T follicular helper cell (primary cell): ENCODE results near the gene CGNL1.

Experiments used
- DNase-seq: peaks from one replicate; pipeline ENCODE4 v3.0.0-alpha.2; 2020; ENCODE audit warnings: low read depth

Gene CGNL1

GRCh38 chr15:57424628-57425405, 48.5 kb downstream of the CGNL1 start:
- DNase-seq, result no peak

DNA sequence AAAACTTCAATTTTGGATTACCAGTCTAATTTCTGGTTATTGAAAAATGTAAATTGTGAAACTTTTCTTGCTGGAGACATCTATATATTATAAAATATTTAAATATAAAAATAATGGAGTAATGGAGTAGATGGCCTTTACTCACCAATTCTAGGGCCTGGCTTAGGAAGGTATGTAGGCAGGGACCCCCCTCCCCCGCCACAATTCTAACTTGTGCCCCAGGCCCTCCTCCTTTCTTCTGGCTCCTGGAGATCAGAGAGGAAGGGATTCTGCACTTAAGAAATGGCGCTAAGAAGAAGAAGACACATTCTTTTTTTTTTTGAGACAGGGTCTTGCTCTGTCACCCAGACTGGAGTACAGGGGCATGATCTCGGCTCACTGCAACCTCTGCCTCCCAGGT, 49.5 kb downstream of the CGNL1 start:
- DNase-seq, result no peak

- DNase-seq, result no peak
Observed at GRCh38 chr15:57427367-57427821, 51.1 kb downstream of the CGNL1 start.

- DNase-seq, result no peak
Observed at GRCh38 chr15:57432141-57432741, 55.9 kb downstream of the CGNL1 start.

DNA sequence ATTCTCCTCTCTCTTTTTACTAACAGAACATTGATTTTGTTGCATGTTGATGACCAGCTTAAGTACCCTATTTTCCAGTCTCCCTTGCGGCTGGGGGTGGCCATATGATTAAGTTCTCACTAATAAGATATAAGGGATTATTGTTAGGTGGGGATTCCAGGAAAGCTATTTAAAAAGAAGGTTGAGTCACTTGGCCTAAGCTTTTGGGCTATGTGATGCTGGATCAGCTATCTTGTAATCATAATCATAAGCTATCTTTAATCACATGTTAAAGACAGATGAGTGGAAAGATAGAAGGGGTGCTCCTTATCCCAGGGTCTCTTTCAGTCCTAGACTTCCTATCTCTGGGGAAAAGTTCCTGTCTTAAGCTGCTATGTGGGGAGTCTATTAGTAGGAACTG, 59.9 kb downstream of the CGNL1 start:
- no peak for DNase-seq

DNA sequence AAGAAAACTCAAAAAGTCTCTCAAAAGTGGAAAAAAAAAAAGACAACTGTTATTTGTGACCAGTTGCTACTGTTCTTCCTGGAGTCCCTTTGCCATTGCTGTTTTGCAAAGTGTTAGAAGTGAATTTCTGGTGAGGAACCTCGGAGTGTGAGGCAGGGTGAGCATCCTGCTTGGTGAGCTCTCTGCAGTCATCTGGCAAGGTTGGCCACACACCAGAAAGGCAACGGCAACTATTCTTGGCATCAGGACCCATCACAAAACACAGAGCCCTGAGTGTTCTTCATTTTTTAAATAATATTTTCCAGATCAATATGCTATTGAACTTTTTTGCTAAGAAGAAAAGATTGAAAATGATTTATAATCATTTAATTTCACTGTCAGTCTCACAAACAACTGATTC, 60.7 kb downstream of the CGNL1 start:
- DNase-seq, result no peak

GRCh38 chr15:57437564-57437963, 61.3 kb downstream of the CGNL1 start:
- DNase-seq, result no peak

DNA sequence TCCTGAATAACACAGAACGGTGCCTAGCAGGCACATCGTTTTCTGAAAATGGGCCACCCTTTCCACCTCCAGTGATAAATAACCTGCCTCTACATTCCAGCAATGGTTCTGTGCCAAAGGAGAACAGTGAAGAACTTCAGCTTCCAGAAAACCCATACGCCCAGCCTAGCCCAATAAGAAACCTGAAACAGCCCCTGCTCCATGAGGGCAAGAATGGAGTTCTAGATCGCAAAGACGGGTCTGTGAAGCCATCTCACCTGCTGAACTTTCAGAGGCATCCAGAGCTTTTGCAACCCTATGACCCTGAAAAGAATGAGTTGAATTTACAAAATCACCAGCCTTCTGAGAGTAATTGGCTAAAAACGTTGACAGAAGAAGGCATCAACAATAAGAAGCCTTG, 61.9 kb downstream of the CGNL1 start:
- no peak for DNase-seq

DNA sequence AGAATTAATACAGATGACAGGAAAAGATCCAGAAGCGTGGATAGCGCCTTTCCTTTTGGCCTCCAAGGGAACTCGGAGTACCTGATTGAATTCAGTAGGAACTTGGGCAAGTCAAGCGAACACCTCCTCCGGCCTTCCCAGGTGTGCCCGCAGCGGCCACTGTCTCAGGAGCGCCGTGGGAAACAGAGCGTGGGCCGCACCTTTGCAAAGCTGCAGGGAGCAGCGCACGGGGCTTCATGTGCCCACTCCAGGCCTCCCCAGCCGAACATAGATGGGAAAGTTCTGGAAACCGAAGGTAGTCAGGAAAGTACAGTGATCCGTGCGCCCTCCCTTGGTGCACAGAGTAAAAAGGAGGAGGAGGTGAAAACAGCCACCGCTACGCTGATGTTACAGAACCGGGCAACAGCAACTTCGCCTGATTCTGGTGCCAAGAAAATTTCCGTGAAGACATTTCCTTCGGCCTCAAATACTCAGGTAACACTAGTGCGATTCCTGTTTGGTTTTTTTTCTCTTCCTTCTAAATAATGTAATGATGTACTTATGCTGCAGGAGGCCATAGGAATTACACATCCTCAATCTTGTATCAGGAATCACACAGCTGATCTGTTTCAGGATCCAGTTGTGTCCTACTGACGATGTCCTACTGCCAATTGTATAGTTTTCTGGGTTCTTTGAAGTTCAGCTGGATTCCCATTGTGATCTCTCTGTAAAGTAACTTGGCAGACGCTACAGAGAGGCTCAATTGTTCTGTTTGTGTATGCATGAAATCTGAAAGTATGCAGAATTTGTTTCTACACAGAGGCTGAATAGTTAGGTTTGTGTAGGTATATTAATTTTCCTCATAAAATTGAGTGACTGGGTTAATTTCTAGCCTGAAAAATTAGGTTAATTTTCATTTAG, 63.1 kb downstream of the CGNL1 start:
- no peak for DNase-seq

- no peak for DNase-seq
Observed at GRCh38 chr15:57440167-57440566, 63.9 kb downstream of the CGNL1 start.

- DNase-seq, result no peak
Observed at GRCh38 chr15:57440799-57441198, 64.5 kb downstream of the CGNL1 start.

DNA sequence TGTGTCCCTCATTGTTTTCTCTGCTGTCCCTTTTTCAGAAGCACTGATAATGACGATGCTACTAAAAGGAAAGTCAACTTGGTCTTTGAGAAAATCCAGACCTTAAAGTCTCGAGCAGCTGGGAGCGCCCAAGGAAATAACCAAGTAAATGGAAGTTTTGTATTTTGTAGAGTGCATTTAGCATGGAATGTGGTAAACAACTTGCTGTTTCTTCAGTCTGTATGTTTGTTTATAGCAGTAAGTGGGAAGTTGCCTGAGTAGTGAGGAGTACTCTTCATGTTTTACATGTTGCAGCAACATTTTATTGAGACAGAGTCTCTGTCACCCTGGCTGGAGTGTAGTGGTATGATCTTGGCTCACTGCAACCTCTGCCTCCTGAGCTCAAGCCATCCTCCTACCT, 66.0 kb downstream of the CGNL1 start:
- no peak for DNase-seq

- DNase-seq, result no peak
Observed at GRCh38 chr15:57443486-57443885, 67.2 kb downstream of the CGNL1 start.

- no peak for DNase-seq
Observed at GRCh38 chr15:57444877-57445513, 68.7 kb downstream of the CGNL1 start.

- no peak for DNase-seq
Observed at GRCh38 chr15:57445872-57446271, 69.6 kb downstream of the CGNL1 start.

- no peak for DNase-seq
Observed at GRCh38 chr15:57446393-57446792, 70.1 kb downstream of the CGNL1 start.

DNA sequence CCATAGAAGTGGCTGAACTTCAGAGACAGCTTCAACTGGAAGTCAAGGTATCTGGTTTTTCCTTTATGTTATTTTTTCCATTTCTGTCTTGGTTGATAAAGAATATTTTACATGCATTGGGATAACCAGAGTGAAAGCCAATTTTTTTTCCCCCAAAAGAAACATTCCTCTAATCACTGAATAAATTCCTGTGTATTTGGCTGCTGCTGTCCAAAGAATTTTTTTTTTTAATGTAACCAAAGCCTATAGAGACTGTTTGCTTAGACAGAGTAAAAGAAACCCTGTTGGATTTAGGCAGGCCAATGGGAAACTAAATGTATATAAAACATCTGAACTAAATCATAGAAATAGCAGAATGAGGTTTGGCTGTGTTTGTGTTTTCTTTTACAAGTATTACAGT, 75.2 kb downstream of the CGNL1 start:
- DNase-seq, result no peak

- no peak for DNase-seq
Observed at GRCh38 chr15:57452090-57452754, 75.9 kb downstream of the CGNL1 start.

DNA sequence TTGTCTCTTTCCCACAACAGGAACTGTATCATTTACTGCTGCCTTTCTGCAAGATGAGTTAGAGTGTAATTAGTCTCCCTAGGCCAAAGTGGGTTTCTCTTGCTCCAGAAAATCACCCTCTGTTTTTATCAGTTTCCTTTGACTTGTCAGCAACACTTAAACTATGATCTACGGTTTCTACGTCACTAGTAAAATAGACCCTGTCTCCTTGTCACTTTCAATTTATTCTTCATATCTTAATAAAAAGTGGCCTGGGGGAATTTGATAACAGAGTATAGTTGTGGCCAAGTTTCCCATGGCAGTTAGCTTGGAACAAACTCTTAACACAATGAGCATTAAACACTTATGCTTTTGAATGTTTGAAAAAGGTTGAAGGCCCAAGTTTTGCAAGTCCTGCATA, 79.6 kb downstream of the CGNL1 start:
- DNase-seq, result no peak

DNA sequence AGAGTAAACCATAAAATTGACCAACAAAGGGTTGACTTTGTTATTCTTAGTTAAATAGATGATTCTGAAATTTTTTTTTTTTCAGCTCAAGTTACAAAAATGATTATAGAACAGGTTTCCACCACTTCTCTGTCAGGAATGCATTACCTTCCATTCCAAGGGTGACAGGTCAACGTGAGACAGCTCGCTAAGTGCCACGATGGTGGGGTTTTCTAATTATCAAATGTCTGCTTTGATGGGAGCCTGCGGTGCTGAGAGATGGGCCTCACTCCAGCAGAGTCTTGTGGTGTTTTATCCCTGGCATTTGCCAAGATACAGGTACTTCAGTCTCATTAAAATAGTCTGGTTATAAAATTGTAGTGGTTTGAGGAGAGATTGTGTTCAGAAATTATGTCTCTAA, 80.3 kb downstream of the CGNL1 start:
- DNase-seq, result no peak

DNA sequence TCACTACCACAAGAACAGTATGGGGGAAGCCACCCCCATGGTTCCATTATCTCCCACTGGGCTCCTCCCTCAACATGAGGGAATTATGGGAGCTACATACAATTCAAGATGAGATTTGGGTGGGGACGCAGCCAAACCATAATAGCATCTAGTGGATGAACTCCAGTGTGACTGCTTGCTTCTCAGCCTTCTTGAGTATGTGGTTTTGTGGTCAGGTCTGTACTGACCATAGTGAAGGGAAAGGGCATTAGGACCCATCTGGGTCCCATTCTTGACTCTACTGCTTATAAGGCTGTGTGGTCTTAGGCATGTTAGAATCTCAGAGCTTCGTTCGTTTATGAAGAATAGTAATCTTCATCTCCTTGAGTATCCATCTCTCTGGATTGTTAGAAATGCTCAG, 81.4 kb downstream of the CGNL1 start:
- no peak for DNase-seq

DNA sequence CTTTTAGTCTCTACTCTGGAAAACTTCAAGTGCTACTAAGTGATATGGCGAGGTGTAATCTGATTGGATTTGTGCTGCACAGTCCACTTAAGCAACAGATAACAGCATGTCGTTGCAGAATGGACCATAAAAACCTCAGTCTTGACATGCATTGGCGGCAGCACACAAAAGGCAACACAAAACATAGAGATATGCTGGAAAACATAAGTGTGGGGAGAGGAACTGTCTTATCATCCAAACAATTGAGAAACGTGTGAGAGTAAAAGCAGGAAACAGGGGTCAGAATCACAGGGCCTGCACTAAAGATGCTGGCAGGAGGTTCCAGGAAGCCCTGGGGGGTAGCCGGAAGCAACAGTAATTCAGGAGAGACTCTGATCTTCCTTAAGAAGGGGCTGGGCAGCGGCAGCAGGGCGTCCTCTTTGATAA, 82.1 kb downstream of the CGNL1 start:
- no peak for DNase-seq
